Measurements from ENCODE around the gene GDPD5.

The GDPD5 gene

DNA sequence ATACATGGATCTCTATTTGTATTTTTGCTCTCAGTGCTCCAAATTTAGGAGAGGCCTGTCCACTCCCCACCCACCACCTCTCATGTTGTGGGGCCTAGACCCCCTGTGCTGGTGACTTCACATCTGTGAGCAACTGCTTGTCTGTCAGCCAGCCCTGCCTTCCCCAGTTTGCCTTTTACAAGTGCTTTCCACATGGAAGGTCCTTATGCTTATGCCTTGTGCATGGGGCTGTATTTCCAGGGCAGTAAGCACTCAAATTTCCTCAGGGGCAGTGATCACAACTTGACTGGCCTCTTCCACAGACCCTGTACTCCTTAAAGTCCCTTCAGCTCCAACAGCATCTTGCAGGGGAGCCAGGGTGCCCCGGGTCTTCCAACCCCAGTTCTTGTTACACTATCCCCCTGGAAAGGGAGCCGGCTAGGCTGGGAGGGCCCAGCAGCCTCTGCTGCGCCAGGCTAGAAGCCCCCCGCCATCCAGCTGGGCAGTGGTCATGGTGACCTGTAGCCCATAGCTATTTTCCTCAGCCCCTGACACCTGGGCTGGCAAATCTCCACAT lies 29.9 kb downstream of the GDPD5 start:
- Histone ChIP-seq H3K4me2 (ENCODE audit: insufficient read depth, low read length) (no peak overlapping the region), H3K36me3 (ENCODE audit: insufficient read depth, low read length) (no peaks in the 10 kb centered on the region), H2AFZ (ENCODE audit: low read depth, low read length) (no peak overlapping the region)

DNA sequence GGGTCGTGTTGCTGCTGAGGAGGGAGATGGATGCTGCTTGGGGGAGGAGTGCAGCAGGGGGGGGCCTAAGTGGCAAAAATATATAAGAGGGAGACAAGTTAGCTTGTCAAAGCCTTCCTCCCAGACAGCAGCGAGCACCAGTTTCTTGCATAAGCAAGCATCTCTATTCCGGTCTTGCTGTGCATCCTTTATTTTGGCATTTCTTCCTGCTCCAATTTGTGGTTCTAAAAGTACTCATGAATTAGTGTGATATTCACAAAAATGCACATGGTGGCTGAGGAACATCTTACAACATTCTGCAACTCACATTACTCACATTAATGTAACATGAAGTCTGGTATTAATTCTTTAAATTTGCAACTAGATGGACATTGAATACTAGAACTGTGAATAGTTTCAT lies 32.1 kb downstream of the GDPD5 start:
- ATAC-seq (ENCODE audit: insufficient read depth, low read depth) = no peak

More for the DNA sequence above, 29.9 kb downstream of the GDPD5 start:
- no peak overlapping the region for H3K4me3 ChIP-seq (ENCODE audit: low read depth in 1 of 2, low read length in 2 of 2)
- DNase-seq = no peak
- H3K79me2 ChIP-seq (ENCODE audit: insufficient read depth, low read length) = no peaks in the 10 kb centered on the region
- TF ChIP-seq, protein P1, sequence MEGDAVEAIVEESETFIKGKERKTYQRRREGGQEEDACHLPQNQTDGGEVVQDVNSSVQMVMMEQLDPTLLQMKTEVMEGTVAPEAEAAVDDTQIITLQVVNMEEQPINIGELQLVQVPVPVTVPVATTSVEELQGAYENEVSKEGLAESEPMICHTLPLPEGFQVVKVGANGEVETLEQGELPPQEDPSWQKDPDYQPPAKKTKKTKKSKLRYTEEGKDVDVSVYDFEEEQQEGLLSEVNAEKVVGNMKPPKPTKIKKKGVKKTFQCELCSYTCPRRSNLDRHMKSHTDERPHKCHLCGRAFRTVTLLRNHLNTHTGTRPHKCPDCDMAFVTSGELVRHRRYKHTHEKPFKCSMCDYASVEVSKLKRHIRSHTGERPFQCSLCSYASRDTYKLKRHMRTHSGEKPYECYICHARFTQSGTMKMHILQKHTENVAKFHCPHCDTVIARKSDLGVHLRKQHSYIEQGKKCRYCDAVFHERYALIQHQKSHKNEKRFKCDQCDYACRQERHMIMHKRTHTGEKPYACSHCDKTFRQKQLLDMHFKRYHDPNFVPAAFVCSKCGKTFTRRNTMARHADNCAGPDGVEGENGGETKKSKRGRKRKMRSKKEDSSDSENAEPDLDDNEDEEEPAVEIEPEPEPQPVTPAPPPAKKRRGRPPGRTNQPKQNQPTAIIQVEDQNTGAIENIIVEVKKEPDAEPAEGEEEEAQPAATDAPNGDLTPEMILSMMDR (IDR thresholded peaks at IDR 0.05; ENCODE audit: borderline replicate concordance, extremely low read depth, low read length, poor library complexity, severe bottlenecking) = no peak
- no peak for TF ChIP-seq EZH2 (IDR thresholded peaks at IDR 0.05; ENCODE audit: borderline replicate concordance, low read depth, low read length, severe bottlenecking)
- ATAC-seq (ENCODE audit: insufficient read depth, low read depth) = no peak
- peaks cover 8% of the 10 kb centered on the region; the same call in 1 of the 2 replicates for H3K4me1 ChIP-seq (ENCODE audit: insufficient read depth, low read length)
- no peak overlapping the region for H3K27ac ChIP-seq (ENCODE audit: low read length)
- no peaks in the 10 kb centered on the region for H3K27me3 ChIP-seq (ENCODE audit: insufficient read depth, low read length, poor library complexity)
- no peak overlapping the region for H3K9ac ChIP-seq (ENCODE audit: low read depth, low read length)
- H3K9me3 ChIP-seq (ENCODE audit: insufficient read depth, low read length, severe bottlenecking) = no peaks in the 10 kb centered on the region
- no peaks in the 10 kb centered on the region for H4K20me1 ChIP-seq (ENCODE audit: insufficient read depth, low read length)

DNA sequence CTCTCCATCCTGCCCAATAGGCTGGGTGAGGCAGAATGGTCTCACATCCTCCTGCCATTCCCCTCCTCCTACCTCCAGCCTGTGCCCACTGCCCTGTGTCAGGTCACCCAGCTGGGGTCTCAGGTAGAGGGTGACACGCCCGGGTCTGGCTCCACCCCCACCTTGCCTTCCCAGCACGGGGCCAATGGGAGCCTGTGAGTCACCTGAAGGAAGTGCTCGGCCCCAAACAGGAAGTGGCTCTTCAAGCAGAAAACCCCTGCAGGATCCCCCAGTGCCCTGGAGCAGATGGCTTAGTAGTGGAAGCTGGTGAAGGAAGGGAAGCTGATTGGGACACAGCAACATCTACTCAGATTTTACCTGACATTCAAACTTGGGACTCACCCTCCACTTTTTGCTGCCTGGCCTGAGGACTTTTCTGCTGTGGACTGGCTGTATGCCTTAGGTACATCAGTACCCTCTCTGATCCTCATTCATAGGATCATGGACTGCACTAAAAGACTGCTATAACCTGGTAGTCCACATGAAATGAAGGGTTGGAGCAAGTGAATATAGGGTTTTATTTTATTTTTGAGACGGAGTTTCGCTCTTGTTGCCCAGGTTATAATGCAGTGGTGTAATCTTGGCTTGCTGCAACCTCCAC lies 33.4 kb downstream of the GDPD5 start:
- TF ChIP-seq EZH2 (IDR thresholded peaks at IDR 0.05; ENCODE audit: borderline replicate concordance, low read depth, low read length, severe bottlenecking) = no peak
- TF ChIP-seq, protein P1 (IDR thresholded peaks at IDR 0.05; ENCODE audit: borderline replicate concordance, extremely low read depth, low read length, poor library complexity, severe bottlenecking) = no peak
- Histone ChIP-seq H3K4me1 (ENCODE audit: insufficient read depth, low read length) (peaks cover 8% of the 10 kb centered on the region; the same call in 1 of the 2 replicates), H3K4me3 (ENCODE audit: low read depth in 1 of 2, low read length in 2 of 2) (no peak overlapping the region), H3K9ac (ENCODE audit: low read depth, low read length) (no peak overlapping the region), H3K36me3 (ENCODE audit: insufficient read depth, low read length) (no peaks in the 10 kb centered on the region), H4K20me1 (ENCODE audit: insufficient read depth, low read length) (no peaks in the 10 kb centered on the region), H3K27ac (ENCODE audit: low read length) (no peak overlapping the region), H3K4me2 (ENCODE audit: insufficient read depth, low read length) (no peak overlapping the region), H3K79me2 (ENCODE audit: insufficient read depth, low read length) (no peaks in the 10 kb centered on the region), H2AFZ (ENCODE audit: low read depth, low read length) (no peak overlapping the region), H3K9me3 (ENCODE audit: insufficient read depth, low read length, severe bottlenecking) (no peaks in the 10 kb centered on the region), H3K27me3 (ENCODE audit: insufficient read depth, low read length, poor library complexity) (no peaks in the 10 kb centered on the region)
- ATAC-seq (ENCODE audit: insufficient read depth, low read depth) (peak; percentile 91), DNase-seq (peak; percentile 48)

More for the DNA sequence above, 32.1 kb downstream of the GDPD5 start:
- H3K36me3 ChIP-seq (ENCODE audit: insufficient read depth, low read length) = no peaks in the 10 kb centered on the region
- H3K4me1 ChIP-seq (ENCODE audit: insufficient read depth, low read length) = peaks cover 8% of the 10 kb centered on the region; the same call in 1 of the 2 replicates
- H3K4me3 ChIP-seq (ENCODE audit: low read depth in 1 of 2, low read length in 2 of 2) = no peak overlapping the region
- TF ChIP-seq, protein P1 (IDR thresholded peaks at IDR 0.05; ENCODE audit: borderline replicate concordance, extremely low read depth, low read length, poor library complexity, severe bottlenecking) = no peak
- no peak for TF ChIP-seq EZH2 (IDR thresholded peaks at IDR 0.05; ENCODE audit: borderline replicate concordance, low read depth, low read length, severe bottlenecking)
- no peaks in the 10 kb centered on the region for H3K27me3 ChIP-seq (ENCODE audit: insufficient read depth, low read length, poor library complexity)
- H2AFZ ChIP-seq (ENCODE audit: low read depth, low read length) = no peak overlapping the region
- H3K9me3 ChIP-seq (ENCODE audit: insufficient read depth, low read length, severe bottlenecking) = no peaks in the 10 kb centered on the region
- DNase-seq = no peak
- no peak overlapping the region for H3K4me2 ChIP-seq (ENCODE audit: insufficient read depth, low read length)
- no peak overlapping the region for H3K27ac ChIP-seq (ENCODE audit: low read length)
- no peaks in the 10 kb centered on the region for H4K20me1 ChIP-seq (ENCODE audit: insufficient read depth, low read length)
- no peaks in the 10 kb centered on the region for H3K79me2 ChIP-seq (ENCODE audit: insufficient read depth, low read length)
- no peak overlapping the region for H3K9ac ChIP-seq (ENCODE audit: low read depth, low read length)
